H1 (cell line): Measurements from ENCODE around the gene UVSSA. TPM values are rescaled to one million over a fixed set of nuclear protein-coding genes. Genes with fewer than 3 reads are reported as not detected.
"Not testable (repeated sequence)": the region's sequence is repeated elsewhere in the genome, so short reads cannot be mapped to it uniquely, and the experiment has no call there.

Source experiments
- CTCF ChIA-PET: fragments of 300-600 bp; sonication (Branson Sonifier 250); formaldehyde crosslinking; loops from one replicate; lab custom pipeline; 2021; ENCODE audit not compliant: partially characterized antibody; lab: Charles Lee
- POLR2A ChIA-PET: fragments of 300-600 bp; sonication (Branson Sonifier 250); formaldehyde crosslinking; loops from one replicate; lab custom pipeline; 2021; ENCODE audit warnings: inconsistent platforms; ENCODE audit not compliant: partially characterized antibody; lab: Charles Lee
- DNase-seq, 2 experiments: peaks; one replicate each; pipeline versions ENCODE4 v3.0.0 to v3.0.0-alpha.2; 2010 to 2022; ENCODE audit warnings: low spot score in 2 of 2, low read depth in 1 of 2, mixed read lengths in 1 of 2
- FAIRE-seq: peaks from 2 replicates; lab custom pipeline; 2011; peaks lifted over from hg19 to GRCh38; lab: Jason Lieb, UNC
- H2AFZ ChIP-seq: 2 replicates; pipeline ENCODE4 v1.8.1; 2012; ENCODE audit warnings: low read length, inconsistent platforms
- H2AK5ac ChIP-seq: 2 replicates; pipeline ENCODE4 v1.6.1; 2013; ENCODE audit warnings: low read depth, low read length
- H2BK120ac ChIP-seq: replicated peaks from 2 replicates; pipeline ENCODE3; 2013; ENCODE audit warnings: low read depth, low read length, inconsistent platforms
- H2BK12ac ChIP-seq: 2 replicates; pipeline ENCODE4 v1.6.1; 2013; ENCODE audit warnings: low read depth, low read length
- H2BK15ac ChIP-seq: 2 replicates; pipeline ENCODE4 v1.6.1; 2013; ENCODE audit warnings: low read length
- H2BK20ac ChIP-seq: 2 replicates; pipeline ENCODE4 v1.6.1; 2013; ENCODE audit warnings: low read length
- H2BK5ac ChIP-seq: 2 replicates; pipeline ENCODE4 v1.6.1; 2013; ENCODE audit warnings: low read depth, low read length
- H3K14ac ChIP-seq: 2 replicates; pipeline ENCODE4 v1.6.1; 2013; ENCODE audit warnings: inconsistent platforms; ENCODE audit not compliant: insufficient read length
- H3K18ac ChIP-seq: 2 replicates; pipeline ENCODE4 v1.6.1; 2013; ENCODE audit warnings: low read length; ENCODE audit errors: extremely low read depth
- H3K23ac ChIP-seq: 2 replicates; pipeline ENCODE4 v1.6.1; 2013; ENCODE audit warnings: inconsistent platforms; ENCODE audit not compliant: insufficient read length
- H3K23me2 ChIP-seq: 2 replicates; pipeline ENCODE4 v1.6.1; 2013; ENCODE audit warnings: low read depth, low read length
- H3K27ac ChIP-seq: 2 replicates; pipeline ENCODE4 v1.6.1; 2011; ENCODE audit warnings: low read depth, low read length, inconsistent platforms
- H3K27me3 ChIP-seq, 4 experiments: replicated peaks in 1 of 4; 1 replicate in 1 of 4; 2 replicates in 3 of 4; pipeline versions ENCODE4 v1.6.1 to v1.8.1; 2011 to 2013; ENCODE audit warnings: low read length in 3 of 4, mild to moderate bottlenecking in 3 of 4, inconsistent platforms in 2 of 4, mixed read lengths in 2 of 4, moderate library complexity in 1 of 4; ENCODE audit not compliant: control insufficient read depth in 3 of 4, insufficient read depth in 3 of 4; ENCODE audit errors: extremely low read depth in 1 of 4
- H3K36me3 ChIP-seq, 4 experiments: 2 replicates each; pipeline versions ENCODE4 v1.6.1 to v1.8.1; 2011 to 2013; ENCODE audit warnings: mild to moderate bottlenecking in 4 of 4, low read length in 3 of 4, moderate library complexity in 2 of 4, control low read depth in 1 of 4, inconsistent platforms in 1 of 4; ENCODE audit not compliant: insufficient read depth in 4 of 4, control insufficient read depth in 2 of 4
- H3K4ac ChIP-seq: replicated peaks from 2 replicates; pipeline ENCODE3; 2013; ENCODE audit warnings: low read length, low read depth, mixed read lengths, inconsistent platforms; ENCODE audit not compliant: insufficient read length
- H3K4me1 ChIP-seq, 4 experiments: replicated peaks in 1 of 4; 1 replicate in 1 of 4; 2 replicates in 3 of 4; pipeline versions ENCODE4 v1.6.1 to v1.8.1; 2011 to 2013; ENCODE audit warnings: low read length in 3 of 4, inconsistent platforms in 2 of 4, mixed read lengths in 1 of 4; ENCODE audit not compliant: insufficient read depth in 4 of 4, control insufficient read depth in 3 of 4
- H3K4me2 ChIP-seq, 2 experiments: 2 replicates each; pipeline versions ENCODE4 v1.6.1 to v1.8.1; 2011 to 2013; ENCODE audit warnings: low read depth in 2 of 2, low read length in 2 of 2, control low read depth in 1 of 2, inconsistent platforms in 1 of 2, mild to moderate bottlenecking in 1 of 2; ENCODE audit not compliant: insufficient read depth in 1 of 2
- H3K4me3 ChIP-seq, 4 experiments: fragments of 200-600, 300-600 bp in 1 of 4; sonication (generic), shearing (Covaris generic), sonication (Bioruptor Twin) in 1 of 4; 2 replicates each; pipeline versions ENCODE4 v1.5.1 to v1.8.1; 2011 to 2016; ENCODE audit warnings: low read length in 4 of 4, low read depth in 3 of 4, control low read depth in 2 of 4, inconsistent platforms in 2 of 4, mild to moderate bottlenecking in 2 of 4, mixed read lengths in 1 of 4, moderate library complexity in 1 of 4; ENCODE audit not compliant: insufficient read depth in 2 of 4; ENCODE audit errors: extremely low read depth in 1 of 4
- H3K56ac ChIP-seq: replicated peaks from 2 replicates; pipeline ENCODE3; 2013; ENCODE audit warnings: low read depth, mild to moderate bottlenecking, mixed read lengths, low read length, inconsistent platforms; ENCODE audit not compliant: insufficient read length
- H3K79me1 ChIP-seq: 2 replicates; pipeline ENCODE4 v1.6.1; 2013; ENCODE audit warnings: low read depth, low read length, control low read depth
- H3K79me2 ChIP-seq, 2 experiments: 2 replicates each; pipeline versions ENCODE4 v1.6.1 to v1.8.1; 2012 to 2013; ENCODE audit warnings: low read length in 2 of 2, mild to moderate bottlenecking in 2 of 2, inconsistent platforms in 1 of 2; ENCODE audit not compliant: insufficient read depth in 2 of 2, control insufficient read depth in 1 of 2
- H3K9ac ChIP-seq, 4 experiments: replicated peaks in 1 of 4; 1 replicate in 1 of 4; 2 replicates in 3 of 4; pipeline versions ENCODE4 v1.6.1 to v1.8.1; 2011 to 2013; ENCODE audit warnings: low read depth in 3 of 4, low read length in 3 of 4, control low read depth in 2 of 4, mild to moderate bottlenecking in 2 of 4, moderate library complexity in 2 of 4, inconsistent platforms in 1 of 4; ENCODE audit errors: extremely low read depth in 1 of 4
- H3K9me3 ChIP-seq, 2 experiments: 2 replicates each; pipeline versions ENCODE4 v1.6.1 to v1.8.1; 2012 to 2013; ENCODE audit warnings: mild to moderate bottlenecking in 2 of 2, moderate library complexity in 2 of 2, control low read depth in 1 of 2, inconsistent platforms in 1 of 2, low read depth in 1 of 2, low read length in 1 of 2, mixed read lengths in 1 of 2; ENCODE audit not compliant: insufficient read depth in 2 of 2
- H4K20me1 ChIP-seq, 2 experiments: replicated peaks in 1 of 2; 2 replicates each; pipeline versions ENCODE3 to v1.8.1; 2011 to 2013; ENCODE audit warnings: inconsistent platforms in 2 of 2, low read length in 2 of 2, mild to moderate bottlenecking in 1 of 2; ENCODE audit not compliant: insufficient read depth in 2 of 2, control insufficient read depth in 1 of 2
- H4K5ac ChIP-seq: 2 replicates; pipeline ENCODE4 v1.6.1; 2013; ENCODE audit warnings: low read length, low read depth, mixed read lengths, inconsistent platforms; ENCODE audit not compliant: insufficient read length
- H4K8ac ChIP-seq: 2 replicates; pipeline ENCODE4 v1.8.0; 2013; ENCODE audit warnings: mild to moderate bottlenecking, moderate library complexity, low read length, inconsistent platforms; ENCODE audit not compliant: insufficient read depth; ENCODE audit errors: extremely low read depth
- H4K91ac ChIP-seq: replicated peaks from 2 replicates; pipeline ENCODE3; 2013; ENCODE audit warnings: low read length, mixed read lengths, inconsistent platforms; ENCODE audit not compliant: insufficient read length
- CEBPB ChIP-seq: IDR thresholded peaks from 2 replicates; pipeline ENCODE4 v1.6.1; 2012; ENCODE audit warnings: low read depth, low read length
- POLR2AphosphoS5 ChIP-seq: IDR thresholded peaks from 2 replicates; pipeline ENCODE4 v1.6.1; 2011; ENCODE audit warnings: low read depth, low read length
- WGBS, 2 experiments: shearing (Covaris generic) in 1 of 2; methylation state at CpG; one replicate each; pipeline versions ENCODE4 v1.1.6 to v1.1.7; 2013 to 2015; ENCODE audit warnings: low lambda C conversion rate in 2 of 2, mixed read lengths in 2 of 2, inconsistent platforms in 1 of 2, low coverage in 1 of 2, missing lambda C conversion rate in 1 of 2; ENCODE audit not compliant: insufficient replicate concordance in 2 of 2, insufficient coverage in 1 of 2, insufficient read length in 1 of 2; ENCODE audit errors: extremely low coverage in 1 of 2, missing lambda C conversion rate in 1 of 2; 5-methylcytosine and 5-hydroxymethylcytosine counted together
- polyA plus RNA-seq, 7 experiments: library from polyadenylated mRNA; depleted of rRNA in 3 of 7; stranded (reverse) in 5 of 7; unstranded in 2 of 7; fragments of >200 nt in 5 of 7; fragments of 200-250 nt in 2 of 7; gene quantifications; 1 replicate in 5 of 7; 2 replicates in 1 of 7; 4 replicates in 1 of 7; pipeline versions ENCODE4 v1.2.1 to v1.2.3, GENCODE V29; 2011 to 2013; ENCODE audit warnings: missing spikeins in 2 of 7, mixed read lengths in 2 of 7
- total RNA-seq: library from RNA; stranded (reverse); fragmentation: NEBNext Ultra II Directional; extraction: Animal tissue kit (Norgen Biotek cat#: 25700); gene quantifications from 2 replicates; pipeline ENCODE4 v1.2.1, GENCODE V29; 2021

Gene UVSSA
- total and polyA plus RNA-seq, 2 of the 8 experiments (the other 6 are each of a cell fraction or from before 2014, with no cell fraction given), result 14.5 to 19.4 TPM

- TF ChIP-seq POLR2AphosphoS5 (no peak), CEBPB (no peak)
These were observed 13.8 kb upstream of the UVSSA start (continued) for GRCh38 chr4:1333256-1333655.

- not testable (repeated sequence) for H3K9ac ChIP-seq, H4K8ac ChIP-seq, H3K14ac ChIP-seq, DNase-seq, H3K4ac ChIP-seq, H3K4me1 ChIP-seq, H2BK120ac ChIP-seq, H2AFZ ChIP-seq, H3K79me2 ChIP-seq, H2BK15ac ChIP-seq, H2BK20ac ChIP-seq, H3K27ac ChIP-seq, H4K5ac ChIP-seq, H2AK5ac ChIP-seq, H3K79me1 ChIP-seq, FAIRE-seq, H4K91ac ChIP-seq, H3K4me3 ChIP-seq, H3K4me2 ChIP-seq, H3K56ac ChIP-seq, H3K23me2 ChIP-seq, H2BK5ac ChIP-seq, H3K9me3 ChIP-seq, H2BK12ac ChIP-seq, H3K23ac ChIP-seq, H3K27me3 ChIP-seq, H3K18ac ChIP-seq
- ChIA-PET CTCF (interaction anchor here (1.0 kb wide), 1 partner anchor 26 kb away, joined by 5 read pairs; no protein-coding TSS in a partner anchor), POLR2A (interaction anchor here (1.0 to 1.6 kb wide), 2 partner anchors 13 to 16 kb away, joined by 5 read pairs; partner anchors contain the start of gene UVSSA)
- H4K20me1 ChIP-seq, result peaks cover 7 to 26% of the 10 kb centered on the region in 2 experiments
- H3K36me3 ChIP-seq, result peaks cover 4 to 45% (median 32%) of the 10 kb centered on the region in 4 experiments
- WGBS, 2 experiments, result 75% methylated on average over 6 of the region's 12 CpGs; no CpG with 5 or more reads in 1 of the 2 experiments
These were observed 13.0 kb upstream of the UVSSA start for GRCh38 chr4:1333851-1334578.
